GM12864 (cell line): ENCODE measurements around the gene ZNF148.
"Not testable (repeated sequence)": the region's sequence is repeated elsewhere in the genome, so short reads cannot be mapped to it uniquely, and the experiment has no call there.

Source experiments
- DNase-seq: peaks from one replicate; pipeline ENCODE4 v3.0.0-alpha.2; 2011; ENCODE audit warnings: low read depth
- H3K4me3 ChIP-seq: 2 replicates; pipeline ENCODE4 v1.5.1; 2011; ENCODE audit warnings: mild to moderate bottlenecking, low read depth, low read length, control low read depth
- CTCF ChIP-seq: IDR thresholded peaks from 2 replicates; pipeline ENCODE4 v1.5.1; 2011; ENCODE audit warnings: low read depth, mild to moderate bottlenecking, moderate library complexity, low read length, control low read depth, inconsistent platforms; ENCODE audit errors: missing control alignments

ZNF148 gene

GRCh38 chr3:125374996-125375941, at the start of gene ZNF148:
Gene ZNF148, minus strand, starts transcription at chr3:125375325. Its CDS starts 61,685 bp downstream, at chr3:125313640.
- TF ChIP-seq CTCF = no peak
- H3K4me3 ChIP-seq = peak within 1 kb of the TSS; percentile 98
- DNase-seq = peak; percentile 71

- no peak overlapping the region for H3K4me3 ChIP-seq
- no peak for DNase-seq
- no peak for TF ChIP-seq CTCF
These were observed 43.2 kb upstream of the ZNF148 start for GRCh38 chr3:125418306-125418705.

GRCh38 chr3:125416235-125416634, 41.1 kb upstream of the ZNF148 start:
- H3K4me3 ChIP-seq = no peak overlapping the region
- DNase-seq = no peak
- no peak for TF ChIP-seq CTCF

- no peak for TF ChIP-seq CTCF
- no peak for DNase-seq
These were observed 39.5 kb upstream of the ZNF148 start for GRCh38 chr3:125414669-125415068.

GRCh38 chr3:125410922-125411321, 35.8 kb upstream of the ZNF148 start:
- TF ChIP-seq CTCF = no peak
- H3K4me3 ChIP-seq = no peak overlapping the region
- no peak for DNase-seq

More at GRCh38 chr3:125414669-125415068, 39.5 kb upstream of the ZNF148 start:
- no peak overlapping the region for H3K4me3 ChIP-seq

GRCh38 chr3:125406070-125406469, 30.9 kb upstream of the ZNF148 start:
- no peak for DNase-seq
- no peak for TF ChIP-seq CTCF
- H3K4me3 ChIP-seq = no peak overlapping the region

GRCh38 chr3:125405515-125405914, 30.4 kb upstream of the ZNF148 start:
- not testable (repeated sequence) for H3K4me3 ChIP-seq, DNase-seq
